ENCODE measurements around the gene LRBA.

DNA sequence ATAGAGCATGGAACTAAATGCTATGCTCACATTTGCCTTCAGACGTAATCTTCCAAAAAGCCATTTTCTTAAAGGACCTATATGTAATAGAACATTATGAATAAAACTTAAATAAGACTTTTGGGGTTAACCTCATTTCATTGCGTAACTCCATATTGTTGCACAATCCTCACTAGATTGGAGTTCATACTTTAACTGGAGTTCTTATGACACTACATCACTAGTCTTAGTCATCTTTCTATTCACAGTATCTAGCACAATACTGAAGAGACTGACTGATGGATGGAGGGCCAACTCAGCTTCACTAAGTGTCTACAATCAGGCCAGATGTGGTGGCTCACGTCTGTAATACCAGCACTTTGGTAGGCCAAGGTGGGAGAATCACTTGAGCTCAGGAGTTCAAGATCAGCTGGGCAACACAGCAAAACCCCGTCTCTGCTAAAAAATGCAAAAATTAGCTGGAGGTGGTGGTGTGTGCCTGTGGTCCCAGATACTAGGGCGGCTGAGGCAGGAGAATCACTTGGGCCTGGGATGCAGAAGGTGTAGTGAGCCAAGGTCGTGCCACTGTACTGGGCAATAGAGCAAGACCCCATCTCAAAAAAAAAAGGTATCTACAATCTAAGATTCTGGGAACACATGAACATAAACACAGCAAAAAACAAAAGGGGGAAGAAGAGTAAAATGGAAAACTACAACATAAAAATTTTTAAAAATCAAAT is 513.9 kb downstream of the LRBA start:
- TF ChIP-seq, protein P1, sequence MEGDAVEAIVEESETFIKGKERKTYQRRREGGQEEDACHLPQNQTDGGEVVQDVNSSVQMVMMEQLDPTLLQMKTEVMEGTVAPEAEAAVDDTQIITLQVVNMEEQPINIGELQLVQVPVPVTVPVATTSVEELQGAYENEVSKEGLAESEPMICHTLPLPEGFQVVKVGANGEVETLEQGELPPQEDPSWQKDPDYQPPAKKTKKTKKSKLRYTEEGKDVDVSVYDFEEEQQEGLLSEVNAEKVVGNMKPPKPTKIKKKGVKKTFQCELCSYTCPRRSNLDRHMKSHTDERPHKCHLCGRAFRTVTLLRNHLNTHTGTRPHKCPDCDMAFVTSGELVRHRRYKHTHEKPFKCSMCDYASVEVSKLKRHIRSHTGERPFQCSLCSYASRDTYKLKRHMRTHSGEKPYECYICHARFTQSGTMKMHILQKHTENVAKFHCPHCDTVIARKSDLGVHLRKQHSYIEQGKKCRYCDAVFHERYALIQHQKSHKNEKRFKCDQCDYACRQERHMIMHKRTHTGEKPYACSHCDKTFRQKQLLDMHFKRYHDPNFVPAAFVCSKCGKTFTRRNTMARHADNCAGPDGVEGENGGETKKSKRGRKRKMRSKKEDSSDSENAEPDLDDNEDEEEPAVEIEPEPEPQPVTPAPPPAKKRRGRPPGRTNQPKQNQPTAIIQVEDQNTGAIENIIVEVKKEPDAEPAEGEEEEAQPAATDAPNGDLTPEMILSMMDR (conservative IDR thresholded peaks at IDR 0.05; ENCODE audit: low read depth, low read length): no peak
- TF ChIP-seq RAD21 (IDR thresholded peaks at IDR 0.05; ENCODE audit: low read length) (no peak), POLR2A (IDR thresholded peaks at IDR 0.05; ENCODE audit: low read depth, low read length) (no peak), CHD1 (IDR thresholded peaks at IDR 0.05; ENCODE audit: low read depth, low read length) (no peak), MXI1 (IDR thresholded peaks at IDR 0.05; ENCODE audit: borderline replicate concordance, low read depth, low read length) (no peak), NFE2L2 (IDR thresholded peaks at IDR 0.05; ENCODE audit: low read depth, low read length) (peak; percentile 4; the same call in 1 of the 2 replicates)
